ENCODE data around the gene STPG1.

Gene STPG1

DNA sequence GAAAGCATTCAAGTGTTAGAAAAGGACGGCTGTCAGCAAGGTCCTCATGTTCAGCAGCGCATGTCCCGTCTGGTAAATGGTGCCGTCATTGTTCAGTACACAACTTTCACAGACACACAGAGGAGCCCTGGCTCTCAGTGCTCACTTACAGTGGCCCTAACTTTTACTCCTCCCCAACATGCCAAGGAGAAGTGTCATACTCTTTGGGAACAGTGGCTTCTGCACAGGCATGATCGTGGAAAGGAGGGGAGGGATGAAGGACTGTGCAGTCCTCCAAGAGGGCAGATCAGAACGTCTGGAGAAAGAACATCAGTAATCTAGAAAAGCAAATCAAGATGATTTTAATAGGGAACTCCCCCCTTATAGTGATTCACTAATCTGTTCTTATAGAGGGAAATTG, 98.2 kb downstream of the STPG1 start:
- DNase-seq = no peak

DNA sequence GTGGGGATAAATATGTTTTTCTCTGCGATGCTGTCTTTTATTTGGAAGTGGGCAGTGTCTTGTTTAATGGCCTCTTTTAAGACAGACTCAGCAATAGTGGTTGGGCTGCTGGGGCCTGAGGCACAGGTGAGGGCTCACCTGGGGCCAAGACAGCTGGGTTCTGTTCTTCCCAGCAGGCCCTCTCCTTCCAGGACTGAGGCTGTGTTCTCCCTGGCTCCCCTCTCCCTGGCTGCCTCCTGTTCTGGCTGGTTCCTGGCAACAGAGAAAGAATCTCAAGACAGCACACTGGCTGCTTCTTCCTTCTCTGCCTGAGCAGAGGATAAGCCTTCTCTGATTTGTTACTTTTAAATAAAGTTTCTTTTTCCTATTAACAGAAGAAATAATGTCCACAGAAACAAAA, 101.8 kb downstream of the STPG1 start:
- DNase-seq = no peak

DNA sequence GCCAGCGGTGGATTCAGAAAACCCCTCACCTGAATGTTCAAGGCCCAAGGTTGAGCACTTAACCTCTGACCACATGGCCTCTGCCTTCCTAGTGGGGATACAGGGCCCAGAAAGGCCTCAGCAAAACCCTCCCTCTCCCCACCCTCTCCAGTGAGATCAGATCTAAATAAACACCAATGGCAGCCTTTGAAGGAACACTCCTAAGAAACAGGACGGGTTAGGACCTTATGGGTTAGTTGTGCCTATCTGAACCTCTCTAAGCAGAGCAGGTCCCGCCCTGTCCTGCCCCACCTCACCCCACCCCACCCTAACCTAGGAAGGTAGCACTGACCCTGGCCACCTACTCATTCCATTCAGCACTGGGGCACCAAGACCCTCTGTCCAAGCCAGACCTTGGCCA, 102.3 kb downstream of the STPG1 start:
- no peak for DNase-seq

DNA sequence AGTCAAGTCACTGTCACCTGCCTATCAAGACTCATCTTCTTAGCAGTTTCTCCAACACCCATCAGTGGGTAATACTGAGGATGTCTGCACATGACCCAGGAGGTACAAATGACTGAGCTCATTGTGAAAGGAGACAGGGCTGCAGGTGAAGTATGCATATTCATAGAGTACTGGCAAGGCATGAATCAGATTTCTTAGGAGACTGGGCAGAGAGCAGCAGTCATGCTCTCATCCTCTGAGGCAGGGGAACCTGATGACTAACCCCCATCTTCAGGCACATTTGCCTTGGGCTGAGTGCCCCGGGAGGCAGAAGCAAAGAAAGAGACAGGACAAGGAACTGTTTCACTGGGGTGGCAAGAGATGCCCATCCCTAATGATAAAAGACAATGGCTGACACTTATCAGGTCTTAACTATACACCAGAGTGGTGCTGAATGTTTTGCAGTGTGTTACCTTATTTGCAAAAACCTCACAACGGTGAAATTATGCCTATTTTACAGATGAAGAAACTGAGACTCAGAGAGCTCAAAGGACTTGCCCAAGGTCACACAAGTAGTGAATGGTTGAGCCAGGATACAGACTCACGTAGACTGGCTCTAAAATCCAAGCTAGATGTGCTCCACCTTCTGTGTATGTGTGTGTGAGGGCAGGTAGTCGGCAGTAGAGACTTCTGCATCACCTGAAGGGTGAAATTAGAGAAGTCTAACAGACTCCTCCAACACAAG, 103.7 kb downstream of the STPG1 start:
- no peak for DNase-seq

DNA sequence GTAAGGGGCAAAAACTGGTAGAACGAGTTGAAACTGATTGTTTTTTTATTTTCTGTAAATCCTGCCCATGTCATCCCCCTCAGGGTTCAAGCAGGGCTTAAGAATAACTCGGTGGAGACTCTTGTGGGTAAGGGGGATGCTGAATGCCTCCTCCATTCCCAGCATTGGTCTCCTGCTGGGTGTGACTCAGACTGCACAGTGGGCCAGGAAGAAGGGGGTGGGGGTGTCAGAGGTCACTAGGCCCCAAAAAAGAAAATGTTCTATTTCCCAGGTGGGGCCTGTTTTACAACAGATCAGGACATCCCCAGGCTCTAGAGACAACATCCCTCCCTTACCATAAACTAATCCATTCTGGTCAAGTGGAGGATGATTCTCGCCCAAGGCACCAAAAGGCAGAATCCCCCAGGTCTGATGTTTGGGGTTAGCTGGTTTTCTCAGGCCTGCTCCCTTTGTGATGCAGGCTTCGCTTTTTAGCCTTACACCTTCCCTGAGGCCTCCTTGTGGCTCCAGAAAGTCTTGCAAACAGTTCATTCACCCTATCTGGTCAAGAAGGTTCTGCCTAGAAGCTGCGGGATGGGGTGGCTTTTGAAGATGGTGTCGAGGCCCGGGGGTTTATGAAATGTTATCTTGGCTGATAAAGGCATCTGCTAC, 105.1 kb downstream of the STPG1 start:
- no peak for DNase-seq
